ENCODE results near the gene SIGLEC11. TPM values are rescaled to one million over a fixed set of nuclear protein-coding genes. Genes with fewer than 3 reads are reported as not detected.
"Not testable (repeated sequence)": the region's sequence is repeated elsewhere in the genome, so short reads cannot be mapped to it uniquely, and the experiment has no call there.

SIGLEC11 gene
- total RNA-seq, 1 donor from 2014 or later, result not detected

DNA sequence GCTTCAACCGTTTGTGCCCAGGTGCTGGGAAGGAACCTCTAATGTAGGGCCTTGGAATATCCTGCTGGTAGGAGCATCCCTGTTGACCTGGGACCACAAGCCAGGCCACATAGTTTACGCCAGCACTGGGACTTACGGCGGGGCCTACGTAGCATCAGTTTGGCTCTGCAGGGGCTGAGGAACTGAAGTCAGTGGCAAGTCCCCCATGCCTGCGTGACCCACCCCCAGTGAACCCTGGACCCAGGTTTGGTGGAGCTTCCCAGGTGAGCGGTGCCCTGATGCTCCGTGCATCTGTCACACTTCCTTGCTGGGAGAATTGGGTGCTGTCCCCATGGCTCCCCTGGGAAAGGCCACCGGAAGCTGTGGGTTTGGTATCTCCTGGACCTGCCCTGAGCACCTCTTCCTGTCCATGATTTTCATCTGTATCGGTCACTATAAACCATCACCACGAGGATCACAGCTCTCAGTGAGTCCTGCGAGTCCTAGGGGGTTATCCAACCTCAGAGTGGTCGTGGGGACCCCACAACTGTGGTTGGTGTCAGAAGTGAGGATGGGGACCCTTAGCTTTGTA is 9.9 kb downstream of the SIGLEC11 start:
- DNase-seq, result no peak

DNA sequence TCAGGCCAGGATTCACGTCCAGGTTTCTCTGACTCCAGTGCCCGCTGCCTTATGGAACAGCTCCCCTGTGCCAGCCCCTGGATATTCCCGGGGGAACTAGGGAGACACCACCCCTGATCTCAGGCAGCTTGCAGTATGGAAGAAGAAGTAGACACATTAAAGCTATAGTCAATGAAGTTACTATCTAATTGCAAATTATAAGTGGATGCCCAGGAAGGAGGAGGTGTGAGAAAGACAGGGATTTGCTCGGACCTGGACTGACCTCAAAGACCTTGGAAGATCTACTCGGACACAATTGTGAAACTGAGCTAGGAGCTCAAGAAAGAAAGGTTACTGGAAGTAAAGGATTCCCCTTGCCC is 10.4 kb downstream of the SIGLEC11 start:
- DNase-seq, result no peak

DNA sequence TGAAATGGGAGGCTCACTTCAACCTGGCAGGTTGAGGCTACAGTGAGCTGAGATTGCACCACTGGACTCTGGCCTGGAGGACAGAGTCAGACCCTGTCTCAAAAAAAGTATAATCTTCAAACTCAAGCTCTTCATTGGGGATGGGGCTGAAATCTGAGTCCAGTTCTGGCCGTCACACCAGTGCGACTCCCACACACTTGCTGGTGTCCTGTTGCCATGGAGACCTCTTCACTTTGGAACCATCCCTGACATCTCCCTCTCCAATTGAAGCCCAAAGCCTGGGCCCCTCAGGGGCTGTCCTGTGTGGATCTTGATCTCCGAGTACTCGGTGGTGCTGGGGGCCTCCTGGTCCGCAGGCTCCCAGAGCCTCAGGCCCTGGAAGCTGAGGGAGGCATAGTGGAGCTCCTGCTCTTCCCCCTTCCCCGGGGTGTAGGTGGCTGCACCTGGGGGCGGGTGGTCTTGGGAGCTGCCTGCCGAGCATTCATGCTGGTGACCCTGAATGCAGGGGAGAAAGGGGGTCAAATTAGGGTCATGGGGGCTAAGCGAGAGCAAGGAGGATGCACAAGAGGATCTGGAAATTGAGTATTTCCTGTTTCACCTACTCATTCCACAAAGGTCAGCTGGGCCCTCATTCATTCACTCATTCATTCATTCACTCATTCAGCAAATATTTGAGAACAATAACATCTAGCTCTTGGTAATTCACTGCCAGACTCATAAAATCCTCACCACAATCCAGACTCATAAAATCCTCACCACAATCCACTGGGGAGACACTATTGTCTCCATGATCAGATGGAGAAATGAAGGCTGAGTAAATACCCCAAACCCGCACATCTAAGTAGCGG is 11.0 kb downstream of the SIGLEC11 start:
- no peak for DNase-seq

DNA sequence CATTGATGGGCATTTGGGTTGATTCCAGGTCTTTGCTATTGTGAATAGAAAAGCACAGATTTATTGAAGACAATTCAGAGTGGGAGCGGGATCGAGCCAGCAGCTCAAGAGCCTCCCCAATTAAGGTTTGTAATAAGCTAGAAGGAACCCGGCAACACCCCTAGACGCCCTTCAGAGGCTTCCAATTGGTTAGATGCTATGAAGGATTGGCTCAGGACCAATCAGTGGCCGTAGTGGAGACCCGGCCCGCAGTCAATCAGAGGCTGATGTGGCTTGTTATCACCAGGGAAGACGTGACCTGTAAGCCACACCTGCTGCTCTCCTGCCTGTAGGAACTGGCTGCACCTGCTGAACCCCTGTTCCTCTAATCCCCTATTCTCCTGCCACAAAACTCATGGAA is 14.6 kb downstream of the SIGLEC11 start:
- no peak for DNase-seq

DNA sequence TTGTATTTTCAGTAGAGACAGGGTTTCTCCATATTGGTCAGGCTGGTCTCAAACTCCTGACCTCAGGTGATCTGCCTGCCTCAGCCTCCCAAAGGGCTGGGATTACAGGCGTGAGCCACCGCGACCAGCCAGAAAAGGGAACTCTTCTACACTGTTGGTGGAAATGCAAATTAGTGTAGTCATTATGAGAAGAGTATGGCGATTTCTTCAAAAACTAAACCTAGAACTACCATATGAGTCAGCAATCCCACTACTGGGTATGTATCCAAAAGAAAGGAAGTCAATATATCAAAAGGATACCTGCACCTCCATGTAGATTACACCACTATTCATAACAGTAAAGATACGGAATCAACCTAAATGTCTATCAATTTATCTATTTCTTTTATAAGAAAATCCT is 16.4 kb downstream of the SIGLEC11 start:
- not testable (repeated sequence) for DNase-seq

DNA sequence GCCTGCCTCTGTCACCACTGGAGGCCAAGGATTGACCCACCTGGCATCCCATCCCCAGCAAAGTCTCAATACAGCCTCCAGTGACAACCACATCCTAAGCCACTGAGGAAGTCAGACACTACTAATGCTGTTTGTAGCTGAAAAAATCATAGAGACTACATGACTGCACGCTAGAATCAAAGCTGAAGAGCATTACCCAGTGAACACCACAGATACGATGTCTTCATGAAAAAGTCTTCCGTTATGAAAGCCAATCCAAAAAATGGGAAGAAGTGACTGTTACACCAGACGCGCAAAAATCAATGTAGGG is 20.5 kb downstream of the SIGLEC11 start:
- DNase-seq, result no peak

DNA sequence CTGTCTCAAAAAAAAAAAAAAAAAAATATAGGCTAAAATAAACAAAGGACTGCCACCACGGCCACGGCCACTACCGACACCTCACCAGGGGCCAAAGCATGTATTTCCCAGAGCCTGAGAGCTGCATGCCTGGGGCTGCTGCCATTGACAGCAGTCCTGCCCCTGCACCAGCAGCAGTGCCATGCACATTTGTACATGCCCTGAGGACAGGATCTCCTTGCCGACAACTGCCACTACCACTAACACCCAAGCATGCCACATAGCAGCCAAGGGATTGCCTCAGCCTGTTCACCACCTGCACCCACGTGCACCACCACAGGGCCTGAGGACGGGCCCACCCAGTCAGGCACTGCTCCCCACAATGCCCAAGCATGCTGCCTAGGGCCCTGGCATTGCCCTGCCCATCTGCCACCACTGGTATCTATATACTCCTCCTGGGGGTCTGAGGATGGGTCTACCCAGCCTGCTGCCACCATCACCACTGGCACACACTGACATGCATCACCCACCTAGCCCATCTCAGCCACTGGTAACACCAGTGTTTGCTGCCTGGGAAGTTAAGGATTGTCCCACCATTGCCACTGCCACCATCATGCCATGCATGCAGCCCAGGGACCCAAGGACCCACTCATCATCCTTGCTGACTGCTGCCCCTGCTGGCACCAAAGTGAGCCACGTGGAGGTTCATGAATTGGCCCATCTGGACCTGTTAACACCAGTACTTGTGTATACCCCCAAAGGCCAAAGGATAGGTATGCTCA is 21.1 kb downstream of the SIGLEC11 start:
- DNase-seq, result no peak

DNA sequence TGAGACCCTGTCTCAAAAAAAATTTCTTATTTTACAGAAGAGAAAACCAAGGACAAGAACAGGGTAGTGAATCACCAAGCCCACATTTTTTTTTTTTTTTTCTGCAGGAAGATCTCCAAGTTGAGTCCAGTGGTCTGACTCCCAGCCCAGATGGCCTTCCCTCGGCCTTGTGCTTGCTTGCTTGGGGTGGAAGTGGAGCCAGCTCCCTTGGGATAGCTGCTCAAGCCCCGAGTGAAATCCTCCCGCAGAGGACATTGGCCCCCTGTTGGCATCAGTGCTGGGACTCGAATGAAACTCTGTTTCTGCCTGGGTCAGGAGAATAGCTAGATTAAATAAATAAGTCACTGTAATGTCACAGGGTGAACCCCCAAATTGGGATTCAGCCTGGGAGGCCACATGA is 22.3 kb downstream of the SIGLEC11 start:
- no peak for DNase-seq

DNA sequence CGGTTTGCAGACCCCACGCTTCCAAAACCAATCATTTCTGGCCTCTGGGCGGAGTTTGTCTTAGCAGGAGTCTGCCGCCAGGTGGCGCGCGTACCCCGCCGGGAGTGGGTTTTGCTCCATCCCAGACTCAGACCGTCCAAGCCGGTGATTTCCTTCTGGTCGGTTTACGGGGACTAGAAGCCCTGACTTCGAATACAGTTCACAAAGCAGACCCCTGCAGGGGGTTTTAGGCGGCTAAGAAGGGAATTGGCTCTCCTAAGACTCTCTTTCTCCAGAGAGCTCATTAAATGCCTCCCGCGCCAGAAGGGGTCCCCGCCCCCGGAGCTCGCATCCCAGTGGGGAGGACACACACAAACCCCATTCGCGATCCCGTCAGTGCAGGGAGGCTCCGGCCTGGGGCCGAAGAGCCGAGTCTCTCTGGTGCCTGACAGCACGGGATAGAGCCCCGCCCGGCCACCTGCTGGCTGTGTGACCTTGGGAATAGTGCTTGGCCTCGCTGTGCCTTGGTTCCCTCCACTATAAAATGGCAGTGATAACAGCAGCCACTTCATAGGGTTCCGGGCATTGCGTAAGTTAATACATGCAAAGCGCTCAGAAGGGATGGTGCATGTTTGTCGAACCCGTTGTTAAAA is 23.1 kb downstream of the SIGLEC11 start:
- peak; percentile 81 for DNase-seq

DNA sequence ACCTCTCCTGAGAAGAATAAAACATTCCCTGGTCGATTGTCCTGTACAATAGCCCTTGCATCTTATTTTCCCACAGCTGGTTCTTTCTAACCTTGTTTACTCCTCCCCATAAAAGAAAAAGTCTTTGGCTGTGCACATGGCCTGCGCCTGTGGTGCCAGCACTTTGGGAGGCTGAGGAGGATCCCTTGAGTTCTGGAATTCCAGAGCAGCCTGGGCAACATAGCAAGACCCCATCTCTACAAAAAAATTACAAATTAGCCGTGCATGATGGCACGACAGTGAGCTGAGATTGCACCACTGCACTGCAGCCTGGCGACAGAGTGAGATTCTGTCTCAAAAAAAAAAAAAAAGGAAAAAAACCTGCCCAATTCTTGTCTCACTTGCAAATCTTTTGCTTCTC is 24.4 kb downstream of the SIGLEC11 start:
- DNase-seq, result no peak

DNA sequence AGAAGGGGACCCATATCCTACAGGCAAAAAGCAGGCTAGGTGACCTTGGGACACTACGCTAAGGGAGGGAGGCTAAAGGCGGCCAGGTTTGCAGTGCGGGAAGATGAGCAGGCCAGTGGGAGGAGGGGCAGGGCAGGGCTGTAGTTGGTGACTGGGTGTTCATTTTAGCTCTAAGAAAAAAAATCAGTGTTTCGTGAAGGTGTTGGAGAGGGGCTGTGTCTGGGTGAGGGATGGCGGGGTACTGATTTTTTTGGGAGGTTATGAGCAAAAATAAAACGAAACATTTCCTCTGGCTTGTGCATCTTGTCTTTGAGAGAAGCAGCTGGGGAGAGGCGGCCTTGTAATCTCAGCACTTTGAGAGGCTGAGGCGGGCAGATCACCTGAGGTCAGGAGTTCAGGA is 27.3 kb downstream of the SIGLEC11 start:
- no peak for DNase-seq

DNA sequence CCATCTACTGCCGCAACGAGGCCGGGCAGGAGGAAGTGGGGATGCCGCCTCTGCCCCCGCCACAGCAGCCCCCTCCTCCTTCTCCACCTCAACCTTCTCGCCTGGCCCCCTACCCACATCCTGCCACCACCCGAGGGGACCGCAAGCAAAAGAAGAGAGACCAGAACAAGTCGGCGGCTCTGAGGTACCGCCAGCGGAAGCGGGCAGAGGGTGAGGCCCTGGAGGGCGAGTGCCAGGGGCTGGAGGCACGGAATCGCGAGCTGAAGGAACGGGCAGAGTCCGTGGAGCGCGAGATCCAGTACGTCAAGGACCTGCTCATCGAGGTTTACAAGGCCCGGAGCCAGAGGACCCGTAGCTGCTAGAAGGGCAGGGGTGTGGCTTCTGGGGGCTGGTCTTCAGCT is 28.2 kb downstream of the SIGLEC11 start:
- DNase-seq, result no peak

DNA sequence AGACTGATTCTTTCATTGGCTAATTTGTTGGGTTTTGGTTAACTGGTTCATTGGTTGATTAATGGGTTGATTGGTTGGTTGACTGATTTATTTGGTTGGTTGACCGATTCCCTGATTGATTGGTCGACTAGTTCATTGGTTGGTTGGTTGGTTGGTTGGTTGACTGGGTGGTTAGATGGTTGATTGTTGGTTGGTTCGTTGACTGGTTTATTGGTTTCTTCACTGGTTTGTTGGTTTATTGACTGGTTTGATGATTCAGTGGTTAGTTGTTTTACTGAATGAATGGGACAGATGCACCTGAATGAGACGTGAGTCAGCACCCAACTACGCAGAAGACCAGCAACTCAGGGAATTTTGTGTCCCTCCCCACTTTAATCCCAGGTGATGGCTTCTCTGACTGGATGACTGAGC is 28.9 kb downstream of the SIGLEC11 start:
- no peak for DNase-seq

DNA sequence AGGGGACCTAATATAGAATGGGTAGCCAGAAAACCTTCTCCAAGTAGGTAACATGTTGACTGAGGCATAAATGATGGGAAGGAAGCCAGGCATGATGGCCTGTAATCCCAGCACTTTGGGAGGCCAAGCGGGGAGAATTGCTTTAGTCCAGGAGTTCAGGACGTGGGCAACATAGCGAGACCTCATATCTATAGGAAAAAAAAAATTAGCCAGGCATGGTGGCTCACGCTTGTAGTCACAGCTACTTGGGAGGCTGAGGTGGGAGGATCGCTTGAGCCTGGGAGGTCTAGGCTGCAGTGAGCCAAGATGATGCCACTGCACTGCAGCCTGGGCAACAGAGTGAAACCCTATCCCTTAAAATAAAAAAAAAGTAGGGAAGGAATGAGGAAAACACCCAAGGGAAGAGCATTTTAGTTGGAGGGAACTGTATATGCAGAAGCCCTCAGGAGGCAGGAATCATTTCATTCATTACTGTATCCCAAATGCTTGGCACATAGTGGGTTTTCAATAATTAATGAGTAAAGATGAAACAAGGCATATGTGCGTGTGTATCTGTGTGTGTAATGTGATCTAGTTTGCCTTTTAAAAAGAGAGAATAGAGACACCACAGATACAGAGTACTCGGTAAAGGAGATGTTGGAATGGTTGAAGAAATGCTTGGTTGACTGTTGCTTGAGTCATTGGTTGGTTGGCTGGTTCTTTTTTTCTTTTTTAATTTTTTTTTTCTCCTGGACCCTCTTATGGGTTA is 29.5 kb downstream of the SIGLEC11 start:
- DNase-seq, result no peak

DNA sequence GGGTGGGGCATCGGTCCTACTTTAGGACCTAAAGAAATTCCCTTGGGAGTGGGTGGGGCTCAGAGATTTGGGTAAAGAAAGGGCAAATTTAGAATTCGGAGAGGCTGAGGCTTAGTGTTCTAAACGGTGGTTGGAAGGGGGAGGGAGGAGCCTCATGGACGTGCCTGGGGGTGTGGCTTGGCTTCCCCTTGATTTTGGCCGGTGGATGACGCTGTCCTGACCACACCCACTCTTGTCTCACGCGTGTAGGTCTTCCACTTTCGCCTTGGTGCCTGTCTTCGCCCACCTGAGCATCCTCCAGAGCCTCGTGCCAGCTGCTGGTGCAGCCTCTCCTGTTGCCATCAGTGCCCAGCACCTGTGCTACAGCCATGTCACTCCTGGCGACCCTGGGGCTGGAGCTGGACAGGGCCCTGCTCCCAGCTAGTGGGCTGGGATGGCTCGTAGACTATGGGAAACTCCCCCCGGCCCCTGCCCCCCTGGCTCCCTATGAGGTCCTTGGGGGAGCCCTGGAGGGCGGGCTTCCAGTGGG is 30.4 kb downstream of the SIGLEC11 start:
- DNase-seq, result peak; percentile 21

DNA sequence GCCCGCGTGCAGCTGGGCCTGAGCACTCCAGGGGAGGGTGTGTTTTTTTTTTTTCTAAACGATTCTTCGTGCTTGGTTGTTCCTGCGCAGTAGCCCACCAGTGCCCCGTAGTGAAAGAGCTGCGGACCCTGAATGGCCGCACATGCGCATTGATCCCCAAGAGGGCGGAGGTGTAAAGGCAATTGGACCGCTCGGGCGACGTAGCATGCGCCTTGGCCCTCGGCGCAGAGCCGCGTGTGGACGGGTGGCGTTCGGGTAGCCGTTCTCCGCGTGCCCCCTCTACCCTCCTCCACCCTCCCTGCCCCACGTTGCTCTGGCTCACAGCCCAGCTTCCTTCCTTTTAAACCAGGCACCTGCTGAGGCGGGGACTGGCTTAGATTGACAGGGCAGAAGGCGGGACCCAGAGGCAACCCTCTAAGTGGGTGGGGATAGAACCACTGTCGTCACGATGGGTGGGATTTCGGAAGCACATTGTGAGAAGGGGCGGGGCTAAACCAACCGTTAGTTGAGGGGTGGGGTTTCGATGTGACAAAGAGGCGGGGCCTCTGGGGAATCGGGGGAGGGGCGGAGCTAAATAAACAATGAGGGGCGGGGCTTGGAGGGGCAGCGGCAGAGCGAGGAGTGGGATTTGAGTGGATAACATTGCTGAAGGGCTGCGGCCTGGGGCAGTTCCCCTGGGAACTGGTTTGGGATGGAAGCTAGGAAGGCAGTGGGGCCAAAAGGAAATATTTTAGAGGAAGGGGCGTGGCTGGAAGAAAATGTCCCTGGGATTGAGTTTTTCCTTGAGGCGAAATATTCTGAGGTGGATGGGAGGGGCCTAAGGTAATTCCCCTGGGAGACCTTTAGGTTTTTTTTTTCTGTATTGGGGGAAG is 31.1 kb downstream of the SIGLEC11 start:
- DNase-seq, result peak; percentile 99

DNA sequence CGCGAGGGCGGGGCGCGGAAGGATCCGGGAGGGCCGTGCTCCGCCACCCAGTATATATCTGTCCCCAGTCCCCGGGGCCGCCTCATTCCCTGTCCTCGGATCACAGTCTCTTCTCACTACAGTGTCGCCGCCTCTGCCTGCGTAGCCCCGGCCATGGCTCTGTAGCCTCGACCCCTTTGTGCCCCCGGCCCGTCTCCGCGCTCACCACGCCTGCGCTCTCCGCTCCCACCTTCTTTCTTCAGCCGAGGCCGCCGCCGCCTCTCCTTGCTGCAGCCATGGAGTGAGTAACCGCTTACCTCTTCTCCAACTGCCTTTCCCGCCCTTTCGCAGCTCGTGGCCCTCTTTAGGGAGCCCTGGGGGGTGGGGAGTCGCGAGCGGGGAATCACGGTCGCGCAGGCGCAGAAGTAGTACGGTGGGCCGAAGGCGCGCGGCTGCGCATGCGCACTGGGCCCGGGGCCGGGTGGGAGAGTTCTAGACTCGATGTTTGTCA is 31.8 kb downstream of the SIGLEC11 start, which contains the start of the genes ATF5 and NUP62:
TSS of gene ATF5 (plus strand) at position 85 of the 490 bp plus-strand sequence. CDS start 1,646 bp downstream, outside the sequence.
TSS of gene NUP62 (minus strand) at position 384 of the 490 bp plus-strand sequence. CDS start 19,697 bp downstream, outside the sequence.
- peak; percentile 82 for DNase-seq

DNA sequence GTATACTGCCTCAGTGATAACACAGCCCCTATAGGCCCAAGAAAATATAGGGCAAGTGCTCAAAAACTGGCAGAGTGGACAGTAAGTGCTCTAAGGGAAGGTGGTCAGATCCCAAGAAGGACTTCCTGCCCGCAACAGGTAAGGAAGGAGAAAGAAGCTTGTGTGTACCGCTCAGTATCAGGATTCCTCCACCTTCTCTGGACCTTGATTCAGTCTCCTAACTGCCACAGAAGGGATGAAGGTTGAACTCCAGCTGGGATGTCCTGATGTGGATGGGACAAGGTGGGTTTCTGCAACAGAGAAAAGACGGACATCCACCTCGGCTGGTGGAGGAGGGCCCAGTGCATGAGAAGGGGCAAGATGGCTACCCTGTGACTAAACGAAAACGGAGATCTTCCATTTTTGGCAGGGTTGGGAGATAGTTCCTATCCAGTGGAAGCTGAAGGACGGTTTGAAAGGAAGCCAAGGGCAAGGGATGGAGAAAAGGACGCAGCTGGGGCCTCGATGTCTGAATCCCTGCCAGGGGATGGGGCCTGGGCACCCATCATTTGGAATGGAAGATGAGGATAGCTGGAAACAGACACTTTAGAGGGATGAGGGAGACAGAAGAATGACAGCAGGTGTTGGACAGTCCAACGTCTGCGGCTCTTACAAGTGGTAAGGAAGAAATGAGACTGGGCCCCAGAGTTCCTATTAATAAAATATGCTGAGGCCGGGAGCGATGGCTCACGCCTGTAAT is 33.3 kb downstream of the SIGLEC11 start:
- DNase-seq, result no peak

DNA sequence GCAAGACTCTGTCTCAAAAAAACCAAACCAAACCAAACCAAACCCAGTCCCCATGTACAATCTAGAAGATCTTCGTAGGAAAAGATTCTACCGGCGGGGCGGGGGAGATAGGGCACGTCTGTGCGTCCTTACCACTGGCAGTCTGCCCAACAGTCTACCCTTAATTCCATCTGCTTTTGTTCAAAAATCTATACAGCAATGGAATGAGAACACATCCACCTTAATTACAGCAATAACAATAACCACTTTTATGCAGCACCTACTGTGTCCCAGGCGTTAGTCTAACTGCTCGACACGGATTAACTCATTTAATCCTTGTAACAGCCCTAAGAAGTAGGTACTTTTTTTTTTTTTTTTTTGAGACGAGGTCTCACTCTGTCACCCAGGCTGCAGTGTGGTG is 34.5 kb downstream of the SIGLEC11 start:
- no peak for DNase-seq

DNA sequence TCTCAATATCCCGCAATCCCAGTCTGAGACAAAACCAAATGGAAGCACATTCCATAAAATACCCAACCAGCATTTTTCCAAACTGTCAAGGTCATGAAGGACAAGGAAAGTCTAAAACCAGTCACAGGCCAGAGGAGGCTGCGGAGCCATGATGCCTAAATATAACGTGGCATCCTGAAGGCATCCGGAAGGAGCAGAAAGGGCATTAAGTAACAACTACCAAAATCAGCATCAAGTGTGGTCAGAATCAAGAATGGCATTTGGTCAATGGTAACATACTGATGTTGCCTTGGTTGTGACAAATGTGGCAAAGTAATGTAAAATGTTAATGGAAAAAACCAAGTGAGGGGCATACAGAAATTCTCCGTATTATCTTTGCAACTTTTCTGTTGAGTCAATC is 35.5 kb downstream of the SIGLEC11 start:
- no peak for DNase-seq
